HG03354 (cell line): Measurements from ENCODE around the gene CDH4.

Experiments
- ATAC-seq: cut with Tn5 transposase; IDR thresholded peaks from one replicate; pipeline ENCODE4 v1.9.1; 2021; ENCODE audit warnings: mild to moderate bottlenecking; ENCODE audit not compliant: unreplicated experiment, poor library complexity, severe bottlenecking

The CDH4 gene

GRCh38 chr20:61597996-61598395 is 345.9 kb downstream of the CDH4 start:
- no peak for ATAC-seq

GRCh38 chr20:61598586-61598985 is 346.5 kb downstream of the CDH4 start:
- no peak for ATAC-seq

- ATAC-seq = no peak
These were observed 347.0 kb downstream of the CDH4 start for GRCh38 chr20:61599061-61599531.

- ATAC-seq = no peak
These were observed 347.5 kb downstream of the CDH4 start for GRCh38 chr20:61599541-61599992.

GRCh38 chr20:61600016-61600415 is 348.0 kb downstream of the CDH4 start:
- no peak for ATAC-seq

- ATAC-seq = no peak
These were observed 349.3 kb downstream of the CDH4 start for GRCh38 chr20:61601361-61601760.

- no peak for ATAC-seq
These were observed 349.8 kb downstream of the CDH4 start for GRCh38 chr20:61601853-61602252.

GRCh38 chr20:61603715-61604114 is 351.7 kb downstream of the CDH4 start:
- ATAC-seq = no peak

- no peak for ATAC-seq
These were observed 352.5 kb downstream of the CDH4 start for GRCh38 chr20:61604549-61604948.

- no peak for ATAC-seq
These were observed 353.2 kb downstream of the CDH4 start for GRCh38 chr20:61605283-61605682.

- no peak for ATAC-seq
These were observed 353.9 kb downstream of the CDH4 start for GRCh38 chr20:61605862-61606557.

- ATAC-seq = no peak
These were observed 356.4 kb downstream of the CDH4 start for GRCh38 chr20:61608275-61609085.

GRCh38 chr20:61609461-61609860 is 357.4 kb downstream of the CDH4 start:
- no peak for ATAC-seq

GRCh38 chr20:61611401-61612180 is 359.5 kb downstream of the CDH4 start:
- no peak for ATAC-seq

GRCh38 chr20:61613917-61614705 is 362.1 kb downstream of the CDH4 start:
- ATAC-seq = no peak

- ATAC-seq = no peak
These were observed 362.6 kb downstream of the CDH4 start for GRCh38 chr20:61614706-61615100.

- ATAC-seq = no peak
These were observed 363.7 kb downstream of the CDH4 start for GRCh38 chr20:61615806-61616205.

- ATAC-seq = no peak
These were observed 367.7 kb downstream of the CDH4 start for GRCh38 chr20:61619751-61620150.

GRCh38 chr20:61620174-61620573 is 368.1 kb downstream of the CDH4 start:
- ATAC-seq = no peak
